ENCODE measurements around the gene WDR6.

The WDR6 gene

GRCh38 chr3:48984663-48985062 lies 22.5 kb upstream of the WDR6 start:
- no peak overlapping the region for H3K4me3 ChIP-seq (ENCODE audit: low read length)
- DNase-seq (ENCODE audit: low read depth): no peak
- no peak for TF ChIP-seq CTCF (conservative IDR thresholded peaks at IDR 0.05; ENCODE audit: low read depth, low read length)

- DNase-seq (ENCODE audit: low read depth): no peak
- TF ChIP-seq CTCF (conservative IDR thresholded peaks at IDR 0.05; ENCODE audit: low read depth, low read length): no peak
These were observed 21.3 kb upstream of the WDR6 start for GRCh38 chr3:48985831-48986376.

GRCh38 chr3:48989126-48989795 lies 17.9 kb upstream of the WDR6 start:
- no peak for TF ChIP-seq CTCF (conservative IDR thresholded peaks at IDR 0.05; ENCODE audit: low read depth, low read length)
- H3K4me3 ChIP-seq (ENCODE audit: low read length): peak overlapping the region; percentile 77
- no peak for DNase-seq (ENCODE audit: low read depth)

More at GRCh38 chr3:48985831-48986376, 21.3 kb upstream of the WDR6 start:
- H3K4me3 ChIP-seq (ENCODE audit: low read length): no peak overlapping the region

- TF ChIP-seq CTCF (conservative IDR thresholded peaks at IDR 0.05; ENCODE audit: low read depth, low read length): peak; percentile 41
- peak within 1 kb of the TSS; percentile 77 for H3K4me3 ChIP-seq (ENCODE audit: low read length)
These were observed 17.2 kb upstream of the WDR6 start, which contains the start of gene P4HTM for GRCh38 chr3:48989796-48990635. TSS of gene P4HTM (plus strand) at chr3:48990241. CDS start at chr3:48990257, 16 bp downstream.

GRCh38 chr3:48990636-48991469 lies 16.3 kb upstream of the WDR6 start:
- peak overlapping the region; percentile 77 for H3K4me3 ChIP-seq (ENCODE audit: low read length)
- no peak for DNase-seq (ENCODE audit: low read depth)
- no peak for TF ChIP-seq CTCF (conservative IDR thresholded peaks at IDR 0.05; ENCODE audit: low read depth, low read length)

More at GRCh38 chr3:48989796-48990635, 17.2 kb upstream of the WDR6 start, which contains the start of gene P4HTM:
- peak; percentile 84 for DNase-seq (ENCODE audit: low read depth)

GRCh38 chr3:48991851-48992545 lies 15.2 kb upstream of the WDR6 start:
- H3K4me3 ChIP-seq (ENCODE audit: low read length): peak overlapping the region; percentile 77

More at GRCh38 chr3:48991851-48992545, 15.2 kb upstream of the WDR6 start:
- TF ChIP-seq CTCF (conservative IDR thresholded peaks at IDR 0.05; ENCODE audit: low read depth, low read length): no peak
- no peak for DNase-seq (ENCODE audit: low read depth)

All from retinal pigment epithelial cell (primary cell).